Panc1 (cell line): ENCODE results near the gene CALD1. TPM values are rescaled to one million over a fixed set of nuclear protein-coding genes. Genes with fewer than 3 reads are reported as not detected.

Source experiments
- ATAC-seq: fragments of 200-7000 bp; cut with Tn5 transposase; 2 replicates; pipeline ENCODE4 v1.9.1; 2020; ENCODE audit warnings: mild to moderate bottlenecking, moderate library complexity
- BruUV-seq: library from RNA; stranded (reverse); fragments of 400-500 nt; replicated peaks from 2 replicates; lab custom pipeline; 2021; lab: Mats Ljungman, UMichigan
- CTCF ChIA-PET: fragments of 300-600 bp; sonication (Branson Sonifier 250); formaldehyde crosslinking; loops from one replicate; lab custom pipeline; 2022; ENCODE audit warnings: antibody characterized with exemption; lab: Charles Lee
- POLR2A ChIA-PET: fragments of 300-600 bp; sonication (Branson Sonifier 250); formaldehyde crosslinking; loops from one replicate; lab custom pipeline; 2022; ENCODE audit warnings: antibody characterized with exemption; lab: Charles Lee
- DNase-seq: peaks from one replicate; pipeline ENCODE4 v3.0.0-alpha.2; 2010; ENCODE audit warnings: low read depth, low spot score
- H3K27ac ChIP-seq: 2 replicates; pipeline ENCODE4 v1.5.1; 2011; ENCODE audit warnings: mild to moderate bottlenecking, low read length, inconsistent platforms
- H3K27me3 ChIP-seq: fragments of 200-500 bp; sonication (Bioruptor generic); 2 replicates; pipeline ENCODE4 v1.6.0; 2014; ENCODE audit warnings: low read length, inconsistent platforms; ENCODE audit not compliant: control insufficient read depth, insufficient read depth
- H3K36me3 ChIP-seq: fragments of 200-500 bp; sonication (Bioruptor generic); 2 replicates; pipeline ENCODE4 v1.5.1; 2014; ENCODE audit warnings: inconsistent platforms, mild to moderate bottlenecking, low read length, moderate library complexity; ENCODE audit not compliant: control insufficient read depth, insufficient read depth
- H3K4me1 ChIP-seq: 2 replicates; pipeline ENCODE4 v1.5.1; 2011; ENCODE audit warnings: inconsistent platforms, mild to moderate bottlenecking, low read length, moderate library complexity; ENCODE audit not compliant: control insufficient read depth, insufficient read depth
- H3K4me3 ChIP-seq, 2 experiments: 2 replicates each; pipeline ENCODE4 v1.5.1; 2011 to 2012; ENCODE audit warnings: low read depth in 2 of 2, low read length in 2 of 2, mild to moderate bottlenecking in 2 of 2, inconsistent platforms in 1 of 2, moderate library complexity in 1 of 2
- H3K9me3 ChIP-seq: fragments of 200-500 bp; sonication (Bioruptor generic); 2 replicates; pipeline ENCODE4 v1.5.1; 2014; ENCODE audit warnings: low read depth, mild to moderate bottlenecking, inconsistent platforms, low read length, moderate library complexity; ENCODE audit not compliant: control insufficient read depth, insufficient read depth
- CTCF ChIP-seq: fragments of 450-650 bp; IDR thresholded peaks from 2 replicates; pipeline ENCODE4 v1.5.1; 2017; ENCODE audit warnings: mild to moderate bottlenecking
- POLR2AphosphoS5 ChIP-seq: IDR thresholded peaks from 2 replicates; pipeline ENCODE4 v1.6.1; 2012; ENCODE audit warnings: mild to moderate bottlenecking, low read depth, low read length, moderate library complexity
- REST ChIP-seq, 2 experiments: IDR thresholded peaks; 2 replicates each; pipeline ENCODE4 v1.6.1; 2011 to 2012; ENCODE audit warnings: low read depth in 2 of 2, control low read depth in 1 of 2, low read length in 1 of 2, mild to moderate bottlenecking in 1 of 2, moderate library complexity in 1 of 2; ENCODE audit not compliant: insufficient read depth in 1 of 2
- SIN3A ChIP-seq: IDR thresholded peaks from 2 replicates; pipeline ENCODE4 v1.6.1; 2012; ENCODE audit warnings: low read depth, mild to moderate bottlenecking, low read length, moderate library complexity, borderline replicate concordance; ENCODE audit not compliant: insufficient read depth
- TCF7L2 ChIP-seq: IDR thresholded peaks from 2 replicates; pipeline ENCODE4 v1.6.1; 2011; ENCODE audit warnings: mild to moderate bottlenecking, low read depth, low read length, inconsistent platforms
- in situ Hi-C: cut with HindIII; loops from 2 replicates; pipeline ENCODE4 v1.10.0; 2016; ENCODE audit warnings: low sequenced_read_pairs, low pct_unique_long_range_greater_than_20kb
- intact Hi-C: fragments of 100-400 bp; cut with micrococcal nuclease; formaldehyde crosslinking; loops from one replicate; pipeline ENCODE4 v1.10.0; 2022; ENCODE audit not compliant: unreplicated experiment
- total RNA-seq: library from RNA; stranded (reverse); gene quantifications from one replicate; pipeline ENCODE4 v1.2.1, GENCODE V29; 2021; ENCODE audit not compliant: unreplicated experiment

The CALD1 gene
- total RNA-seq, 1 experiment from 2014 or later, result 9.2 TPM

DNA sequence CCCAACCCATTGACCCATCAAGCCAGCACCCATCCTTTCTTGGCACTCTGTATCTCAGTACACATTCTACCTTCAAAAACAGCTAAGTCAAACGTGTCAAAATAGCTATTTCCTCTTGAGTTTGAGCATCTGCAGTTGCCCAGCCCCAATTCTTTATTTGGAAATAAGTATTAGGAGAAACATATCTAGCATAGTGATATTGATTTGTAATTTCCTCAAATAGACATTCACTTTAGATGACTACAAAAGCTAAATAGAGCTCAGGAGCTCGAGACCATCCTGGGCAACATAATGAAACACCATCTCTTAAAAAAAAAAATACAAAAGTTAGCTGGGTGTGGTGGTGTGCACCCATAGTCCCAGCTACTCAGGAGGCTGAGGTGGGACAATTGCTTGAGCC is 147.6 kb downstream of the CALD1 start:
- intact Hi-C loops (no loop called here), in situ Hi-C loops (no loop called here)
- DNase-seq (no peak), ATAC-seq (no peak)
- no peak overlapping the region for H3K4me3 ChIP-seq
- CTCF ChIA-PET, result interaction anchor here (0.5 to 0.7 kb wide), 2 partner anchors 10 to 237 kb away, joined by 4 read pairs; no protein-coding TSS in a partner anchor
- TF ChIP-seq POLR2AphosphoS5 (no peak), REST (IDR thresholded peaks at IDR 0.05; ENCODE audit: insufficient read depth in 1 of 2, low read depth in 2 of 2, low read length in 1 of 2) (no peak), CTCF (no peak), TCF7L2 (no peak), SIN3A (no peak)
- BruUV-seq, result no TSS peak
- no peaks in the 10 kb centered on the region for H3K27me3 ChIP-seq
- POLR2A ChIA-PET, result no interaction called here
- no peak overlapping the region for H3K27ac ChIP-seq
- no peaks in the 10 kb centered on the region for H3K4me1 ChIP-seq
- H3K36me3 ChIP-seq, result no peaks in the 10 kb centered on the region
- H3K9me3 ChIP-seq, result no peaks in the 10 kb centered on the region

- no peaks in the 10 kb centered on the region for H3K36me3 ChIP-seq
Observed at GRCh38 chr7:134927723-134928122, 148.3 kb downstream of the CALD1 start.

More at GRCh38 chr7:134927723-134928122, 148.3 kb downstream of the CALD1 start:
- ChIA-PET CTCF (interaction anchor here (0.7 kb wide), 1 partner anchor 238 kb away, joined by 4 read pairs; no protein-coding TSS in a partner anchor), POLR2A (no interaction called here)
- Histone ChIP-seq H3K27ac (no peak overlapping the region), H3K4me3 (no peak overlapping the region), H3K9me3 (no peaks in the 10 kb centered on the region), H3K27me3 (no peaks in the 10 kb centered on the region), H3K4me1 (no peaks in the 10 kb centered on the region)
- intact Hi-C loops (no loop called here), in situ Hi-C loops (no loop called here)
- ATAC-seq (no peak), DNase-seq (no peak)
- TF ChIP-seq POLR2AphosphoS5 (no peak), SIN3A (no peak), TCF7L2 (no peak), REST (IDR thresholded peaks at IDR 0.05; ENCODE audit: insufficient read depth in 1 of 2, low read depth in 2 of 2, low read length in 1 of 2) (no peak), CTCF (no peak)
- BruUV-seq, result no TSS peak
